ENCODE data around the gene TNS4. TPM values are rescaled to one million over a fixed set of nuclear protein-coding genes. Genes with fewer than 3 reads are reported as not detected.
A peak's percentile ranks its signal among the peaks of the same experiment; 100 is the strongest.

TNS4 gene
- total and polyA plus RNA-seq, 2 donors (not counting 1 experiment from before 2014, with no cell fraction given): not detected

- intact Hi-C loops (cut with micrococcal nuclease): no loop called here
- no peak overlapping the region for H3K27ac ChIP-seq (ENCODE audit: low read length in 2 of 2)
- ATAC-seq (ENCODE audit: low read depth) (peak; percentile 39), DNase-seq (no peak)
- no peaks in the 10 kb centered on the region for H3K79me2 ChIP-seq (ENCODE audit: control insufficient read depth, insufficient read depth, low read length)
- Mint-ChIP-seq H3K9me3 (ENCODE audit: insufficient read depth) (no peaks in the 10 kb centered on the region), H3K27ac (no peak overlapping the region), H3K27me3 (no peaks in the 10 kb centered on the region), H3K4me3 (no peak overlapping the region), H3K4me1 (no peaks in the 10 kb centered on the region)
- H3K9ac ChIP-seq (ENCODE audit: low read length): no peak overlapping the region
- POLR2A ChIA-PET: interaction anchor here (0.5 kb wide), 1 partner anchor 389 kb away, joined by 4 read pairs; the partner anchor contains the start of gene KRT10
- TF ChIP-seq EZH2 (IDR thresholded peaks at IDR 0.05; ENCODE audit: borderline replicate concordance, insufficient read depth, low read depth, low read length, poor library complexity, severe bottlenecking) (no peak), CTCF (IDR thresholded peaks at IDR 0.05) (peak; percentile 39)
- no peak overlapping the region for H3K4me3 ChIP-seq (ENCODE audit: control extremely low read depth in 1 of 5, extremely low read depth in 1 of 5, insufficient read depth in 1 of 5, low read depth in 2 of 5, low read length in 4 of 5)
- no peaks in the 10 kb centered on the region for H3K9me3 ChIP-seq (ENCODE audit: control extremely low read depth in 1 of 3, control insufficient read depth in 2 of 3, insufficient read depth in 1 of 3, low read length in 2 of 3)
- no peaks in the 10 kb centered on the region for H3K36me3 ChIP-seq (replicated peaks in 1 of 2; ENCODE audit: control extremely low read depth in 1 of 2, control insufficient read depth in 1 of 2, extremely low read depth in 1 of 2, insufficient read depth in 2 of 2, low read length in 1 of 2)
- no peaks in the 10 kb centered on the region for H3K27me3 ChIP-seq (replicated peaks in 1 of 4; ENCODE audit: control extremely low read depth in 1 of 4, control insufficient read depth in 3 of 4, insufficient read depth in 4 of 4, low read length in 3 of 4)
- WGBS (ENCODE audit: insufficient coverage): 90% methylated on average over 6 of the region's 6 CpGs
- CTCF ChIA-PET: interaction anchor here (1.1 to 1.5 kb wide), 2 partner anchors 33 to 94 kb away, joined by 4 read pairs; no protein-coding TSS in a partner anchor
- H4K20me1 ChIP-seq (ENCODE audit: control insufficient read depth, insufficient read depth, low read length, poor library complexity, severe bottlenecking): no peaks in the 10 kb centered on the region
- peaks cover 0 to 4% of the 10 kb centered on the region in 2 donors for H3K4me1 ChIP-seq (ENCODE audit: control insufficient read depth in 2 of 2, insufficient read depth in 2 of 2, low read length in 2 of 2)
- no peak overlapping the region for H2AFZ ChIP-seq (ENCODE audit: insufficient read depth, low read depth, low read length, poor library complexity, severe bottlenecking)
- no peak overlapping the region for H3K4me2 ChIP-seq (replicated peaks; ENCODE audit: low read depth, low read length, poor library complexity, severe bottlenecking)
Measured at GRCh38 chr17:40433551-40434415, 67.6 kb downstream of the TNS4 start.

Data from B cell (primary cell).